BE2C (cell line): Measurements from ENCODE around the gene APOBEC3H.

Experiments used
- DNase-seq: peaks from one replicate; pipeline ENCODE4 v3.0.0-alpha.2; 2020
- H3K27me3 ChIP-seq: fragments of 250-450 bp; sonication (Bioruptor Pico); 2 replicates; pipeline ENCODE4 v1.5.1; 2020; ENCODE audit warnings: mild to moderate bottlenecking
- H3K36me3 ChIP-seq: fragments of 250-450 bp; sonication (Bioruptor Pico); 2 replicates; pipeline ENCODE4 v1.5.1; 2020; ENCODE audit warnings: mild to moderate bottlenecking
- H3K4me1 ChIP-seq: fragments of 250-450 bp; sonication (Bioruptor Pico); 2 replicates; pipeline ENCODE4 v1.5.1; 2020
- H3K4me3 ChIP-seq: 2 replicates; pipeline ENCODE4 v1.5.1; 2011; ENCODE audit warnings: low read depth, low read length
- H3K9me3 ChIP-seq: fragments of 250-450 bp; sonication (Bioruptor Pico); 2 replicates; pipeline ENCODE4 v1.5.1; 2020
- CTCF ChIP-seq: IDR thresholded peaks from 2 replicates; pipeline ENCODE4 v1.5.1; 2012; ENCODE audit warnings: mild to moderate bottlenecking, low read depth, low read length

The APOBEC3H gene

GRCh38 chr22:39147335-39148025 lies 50.4 kb downstream of the APOBEC3H start:
- H3K4me1 ChIP-seq = no peaks in the 10 kb centered on the region
- H3K9me3 ChIP-seq = no peaks in the 10 kb centered on the region
- DNase-seq = no peak
- peaks cover 7% of the 10 kb centered on the region for H3K27me3 ChIP-seq
- H3K36me3 ChIP-seq = no peaks in the 10 kb centered on the region
- H3K4me3 ChIP-seq = no peak overlapping the region
- TF ChIP-seq CTCF = no peak

- H3K36me3 ChIP-seq = no peaks in the 10 kb centered on the region
- no peaks in the 10 kb centered on the region for H3K4me1 ChIP-seq
- no peak for DNase-seq
- H3K4me3 ChIP-seq = no peak overlapping the region
- peaks cover 11% of the 10 kb centered on the region for H3K27me3 ChIP-seq
- no peak for TF ChIP-seq CTCF
- no peaks in the 10 kb centered on the region for H3K9me3 ChIP-seq
Observed at GRCh38 chr22:39148026-39148726, 51.1 kb downstream of the APOBEC3H start.

- Histone ChIP-seq H3K9me3 (no peaks in the 10 kb centered on the region), H3K4me3 (no peak overlapping the region), H3K36me3 (no peaks in the 10 kb centered on the region), H3K4me1 (no peaks in the 10 kb centered on the region), H3K27me3 (peaks cover 19% of the 10 kb centered on the region)
- peak; percentile 55 for DNase-seq
- no peak for TF ChIP-seq CTCF
Observed at GRCh38 chr22:39148727-39149535, 51.9 kb downstream of the APOBEC3H start.

- no peak for TF ChIP-seq CTCF
- Histone ChIP-seq H3K27me3 (peaks cover 25% of the 10 kb centered on the region), H3K4me1 (no peaks in the 10 kb centered on the region), H3K4me3 (no peak overlapping the region), H3K36me3 (no peaks in the 10 kb centered on the region), H3K9me3 (no peaks in the 10 kb centered on the region)
- no peak for DNase-seq
Observed at GRCh38 chr22:39149915-39150847, 53.1 kb downstream of the APOBEC3H start.

- no peaks in the 10 kb centered on the region for H3K36me3 ChIP-seq
- H3K4me3 ChIP-seq = no peak overlapping the region
- no peak for TF ChIP-seq CTCF
- H3K4me1 ChIP-seq = no peaks in the 10 kb centered on the region
- no peak for DNase-seq
- H3K27me3 ChIP-seq = peaks cover 31% of the 10 kb centered on the region
- H3K9me3 ChIP-seq = no peaks in the 10 kb centered on the region
Observed at GRCh38 chr22:39150848-39151215, 53.8 kb downstream of the APOBEC3H start.
